Measurements from ENCODE around the gene HIBADH. TPM values are rescaled to one million over a fixed set of nuclear protein-coding genes. Genes with fewer than 3 reads are reported as not detected.
"Not testable (repeated sequence)": the region's sequence is repeated elsewhere in the genome, so short reads cannot be mapped to it uniquely, and the experiment has no call there.

The HIBADH gene
- polyA plus RNA-seq, 2 donors = 5.5 to 11.4 TPM

DNA sequence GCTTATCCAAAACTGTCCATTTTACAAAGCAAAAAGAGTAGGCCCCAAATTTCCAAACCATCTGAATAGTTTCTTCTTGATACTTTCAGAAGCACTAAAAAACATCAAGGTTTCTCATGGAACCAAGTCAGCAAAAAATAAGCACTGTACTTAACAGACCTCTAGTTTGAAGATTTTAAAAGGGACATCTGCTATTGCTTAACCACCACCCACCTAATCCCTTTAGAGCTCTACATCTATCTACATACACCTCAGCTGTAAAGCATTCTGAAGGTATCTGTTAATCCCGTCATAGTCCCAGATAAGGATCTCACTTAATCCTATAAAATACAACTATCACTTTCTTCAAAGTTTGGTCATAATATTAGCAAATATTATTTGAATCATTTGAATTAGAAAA lies 72.3 kb downstream of the HIBADH start:
- 0 to 67% methylated on average over 1 of the region's 1 CpG for WGBS, 2 donors
- H3K36me3 ChIP-seq (ENCODE audit: control insufficient read depth in 2 of 2, insufficient read depth in 2 of 2, low read length in 1 of 2) = no peaks in the 10 kb centered on the region
- H3K4me1 ChIP-seq (ENCODE audit: control insufficient read depth in 2 of 2, insufficient read depth in 2 of 2, low read length in 1 of 2) = no peaks in the 10 kb centered on the region
- no peaks in the 10 kb centered on the region for H3K27me3 ChIP-seq (ENCODE audit: control insufficient read depth in 1 of 2, insufficient read depth in 2 of 2, low read length in 2 of 2)
- no peak overlapping the region for H3K27ac ChIP-seq (ENCODE audit: low read depth in 2 of 2, low read length in 1 of 2)
- no peak overlapping the region for H3K4me3 ChIP-seq (ENCODE audit: low read depth in 1 of 2, low read length in 2 of 2)
- H3K9me3 ChIP-seq (ENCODE audit: control insufficient read depth in 2 of 2, insufficient read depth in 1 of 2, low read depth in 1 of 2, low read length in 1 of 2) = no peaks in the 10 kb centered on the region

GRCh38 chr7:27587429-27587828 lies 75.3 kb downstream of the HIBADH start:
- Histone ChIP-seq H3K27ac (ENCODE audit: low read depth in 2 of 2, low read length in 1 of 2) (no peak overlapping the region), H3K9me3 (ENCODE audit: control insufficient read depth in 2 of 2, insufficient read depth in 1 of 2, low read depth in 1 of 2, low read length in 1 of 2) (no peaks in the 10 kb centered on the region), H3K4me1 (ENCODE audit: control insufficient read depth in 2 of 2, insufficient read depth in 2 of 2, low read length in 1 of 2) (no peaks in the 10 kb centered on the region), H3K27me3 (ENCODE audit: control insufficient read depth in 1 of 2, insufficient read depth in 2 of 2, low read length in 2 of 2) (no peaks in the 10 kb centered on the region), H3K4me3 (ENCODE audit: low read depth in 1 of 2, low read length in 2 of 2) (no peak overlapping the region), H3K36me3 (ENCODE audit: control insufficient read depth in 2 of 2, insufficient read depth in 2 of 2, low read length in 1 of 2) (no peaks in the 10 kb centered on the region)
- WGBS, 2 donors = 98 to 99% methylated on average over 3 of the region's 3 CpGs

- no peaks in the 10 kb centered on the region for H3K9me3 ChIP-seq (ENCODE audit: control insufficient read depth in 2 of 2, insufficient read depth in 1 of 2, low read depth in 1 of 2, low read length in 1 of 2)
- no peak overlapping the region for H3K4me3 ChIP-seq (ENCODE audit: low read depth in 1 of 2, low read length in 2 of 2)
- WGBS, 2 donors = 89 to 90% methylated on average over 8 of the region's 8 CpGs
- H3K27me3 ChIP-seq (ENCODE audit: control insufficient read depth in 1 of 2, insufficient read depth in 2 of 2, low read length in 2 of 2) = no peaks in the 10 kb centered on the region
- no peaks in the 10 kb centered on the region for H3K36me3 ChIP-seq (ENCODE audit: control insufficient read depth in 2 of 2, insufficient read depth in 2 of 2, low read length in 1 of 2)
- H3K4me1 ChIP-seq (ENCODE audit: control insufficient read depth in 2 of 2, insufficient read depth in 2 of 2, low read length in 1 of 2) = no peaks in the 10 kb centered on the region
- no peak overlapping the region for H3K27ac ChIP-seq (ENCODE audit: low read depth in 2 of 2, low read length in 1 of 2)
Observed at GRCh38 chr7:27586825-27587224, 75.9 kb downstream of the HIBADH start.

GRCh38 chr7:27585781-27586447 lies 76.8 kb downstream of the HIBADH start:
- no peak overlapping the region for H3K4me3 ChIP-seq (ENCODE audit: low read depth in 1 of 2, low read length in 2 of 2)
- no peaks in the 10 kb centered on the region for H3K27me3 ChIP-seq (ENCODE audit: control insufficient read depth in 1 of 2, insufficient read depth in 2 of 2, low read length in 2 of 2)
- no peaks in the 10 kb centered on the region for H3K36me3 ChIP-seq (ENCODE audit: control insufficient read depth in 2 of 2, insufficient read depth in 2 of 2, low read length in 1 of 2)
- no peak overlapping the region for H3K27ac ChIP-seq (ENCODE audit: low read depth in 2 of 2, low read length in 1 of 2)
- H3K4me1 ChIP-seq (ENCODE audit: control insufficient read depth in 2 of 2, insufficient read depth in 2 of 2, low read length in 1 of 2) = no peaks in the 10 kb centered on the region
- 35 to 83% methylated on average over 2 of the region's 2 CpGs for WGBS, 2 donors
- H3K9me3 ChIP-seq (ENCODE audit: control insufficient read depth in 2 of 2, insufficient read depth in 1 of 2, low read depth in 1 of 2, low read length in 1 of 2) = no peaks in the 10 kb centered on the region

DNA sequence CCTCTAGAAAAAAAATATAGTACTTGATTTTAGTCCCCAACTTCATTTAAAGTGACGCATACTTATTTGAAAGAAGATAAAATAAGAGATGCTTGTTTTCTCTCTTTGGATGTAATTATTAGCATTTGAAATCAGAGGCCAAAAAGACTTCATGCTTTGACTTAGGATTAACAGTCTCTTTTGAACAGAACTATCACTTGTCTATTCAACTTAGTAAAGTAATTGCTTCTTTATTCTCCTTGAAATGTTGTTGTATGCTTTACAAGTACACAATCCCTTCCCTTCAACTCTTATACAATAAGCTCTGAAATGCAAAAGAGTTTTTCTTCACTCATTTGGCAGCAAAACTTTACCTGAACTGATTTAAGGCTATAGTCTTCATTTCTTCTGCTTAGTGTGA lies 80.8 kb downstream of the HIBADH start:
- H3K27ac ChIP-seq (ENCODE audit: low read depth in 2 of 2, low read length in 1 of 2) = no peak overlapping the region
- H3K4me1 ChIP-seq (ENCODE audit: control insufficient read depth in 2 of 2, insufficient read depth in 2 of 2, low read length in 1 of 2) = no peaks in the 10 kb centered on the region
- no peaks in the 10 kb centered on the region for H3K27me3 ChIP-seq (ENCODE audit: control insufficient read depth in 1 of 2, insufficient read depth in 2 of 2, low read length in 2 of 2)
- 95 to 97% methylated on average over 1 of the region's 1 CpG for WGBS, 2 donors
- no peak overlapping the region for H3K4me3 ChIP-seq (ENCODE audit: low read depth in 1 of 2, low read length in 2 of 2)
- no peaks in the 10 kb centered on the region for H3K36me3 ChIP-seq (ENCODE audit: control insufficient read depth in 2 of 2, insufficient read depth in 2 of 2, low read length in 1 of 2)
- no peaks in the 10 kb centered on the region for H3K9me3 ChIP-seq (ENCODE audit: control insufficient read depth in 2 of 2, insufficient read depth in 1 of 2, low read depth in 1 of 2, low read length in 1 of 2)

DNA sequence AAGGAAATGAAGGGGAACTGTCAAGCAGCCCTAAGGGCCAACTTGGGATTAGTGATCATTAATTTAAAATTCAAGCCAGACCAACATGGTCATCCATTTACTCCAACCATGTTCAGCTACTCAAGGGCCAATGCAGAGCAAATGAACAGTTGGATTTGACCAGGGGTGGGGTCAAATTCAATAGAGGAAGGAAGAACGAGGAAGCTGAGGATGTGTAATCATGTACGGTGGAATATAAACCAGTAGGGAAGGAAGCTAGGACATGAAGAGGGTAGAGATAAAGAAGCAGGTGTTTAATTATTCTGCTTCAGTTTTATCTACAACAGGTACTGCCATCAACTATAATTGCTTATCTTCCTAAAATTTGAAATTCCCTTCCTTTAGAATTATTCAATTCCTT lies 81.6 kb downstream of the HIBADH start:
- 67 to 85% methylated on average over 2 of the region's 2 CpGs for WGBS, 2 donors
- no peak overlapping the region for H3K4me3 ChIP-seq (ENCODE audit: low read depth in 1 of 2, low read length in 2 of 2)
- no peaks in the 10 kb centered on the region for H3K4me1 ChIP-seq (ENCODE audit: control insufficient read depth in 2 of 2, insufficient read depth in 2 of 2, low read length in 1 of 2)

GRCh38 chr7:27579565-27579964 lies 83.1 kb downstream of the HIBADH start:
- H3K4me1 ChIP-seq (ENCODE audit: control insufficient read depth in 2 of 2, insufficient read depth in 2 of 2, low read length in 1 of 2) = no peaks in the 10 kb centered on the region
- no peak overlapping the region for H3K4me3 ChIP-seq (ENCODE audit: low read depth in 1 of 2, low read length in 2 of 2)
- no peaks in the 10 kb centered on the region for H3K27me3 ChIP-seq (ENCODE audit: control insufficient read depth in 1 of 2, insufficient read depth in 2 of 2, low read length in 2 of 2)
- 75 to 78% methylated on average over 3 of the region's 3 CpGs for WGBS, 2 donors
- no peaks in the 10 kb centered on the region for H3K9me3 ChIP-seq (ENCODE audit: control insufficient read depth in 2 of 2, insufficient read depth in 1 of 2, low read depth in 1 of 2, low read length in 1 of 2)
- H3K36me3 ChIP-seq (ENCODE audit: control insufficient read depth in 2 of 2, insufficient read depth in 2 of 2, low read length in 1 of 2) = no peaks in the 10 kb centered on the region
- no peak overlapping the region for H3K27ac ChIP-seq (ENCODE audit: low read depth in 2 of 2, low read length in 1 of 2)

More for the DNA sequence above, 81.6 kb downstream of the HIBADH start:
- H3K9me3 ChIP-seq (ENCODE audit: control insufficient read depth in 2 of 2, insufficient read depth in 1 of 2, low read depth in 1 of 2, low read length in 1 of 2) = no peaks in the 10 kb centered on the region
- H3K27ac ChIP-seq (ENCODE audit: low read depth in 2 of 2, low read length in 1 of 2) = no peak overlapping the region
- no peaks in the 10 kb centered on the region for H3K36me3 ChIP-seq (ENCODE audit: control insufficient read depth in 2 of 2, insufficient read depth in 2 of 2, low read length in 1 of 2)
- H3K27me3 ChIP-seq (ENCODE audit: control insufficient read depth in 1 of 2, insufficient read depth in 2 of 2, low read length in 2 of 2) = no peaks in the 10 kb centered on the region

- 88 to 93% methylated on average over 7 of the region's 7 CpGs for WGBS, 2 donors
- H3K27ac ChIP-seq (ENCODE audit: low read depth in 2 of 2, low read length in 1 of 2); H3K27me3 ChIP-seq (ENCODE audit: control insufficient read depth in 1 of 2, insufficient read depth in 2 of 2, low read length in 2 of 2); H3K9me3 ChIP-seq (ENCODE audit: control insufficient read depth in 2 of 2, insufficient read depth in 1 of 2, low read depth in 1 of 2, low read length in 1 of 2); H3K4me3 ChIP-seq (ENCODE audit: low read depth in 1 of 2, low read length in 2 of 2); H3K36me3 ChIP-seq (ENCODE audit: control insufficient read depth in 2 of 2, insufficient read depth in 2 of 2, low read length in 1 of 2); H3K4me1 ChIP-seq (ENCODE audit: control insufficient read depth in 2 of 2, insufficient read depth in 2 of 2, low read length in 1 of 2): not testable (repeated sequence)
Observed at GRCh38 chr7:27578169-27578568, 84.5 kb downstream of the HIBADH start.

GRCh38 chr7:27576360-27576944 lies 86.2 kb downstream of the HIBADH start:
- WGBS, 2 donors = 91 to 94% methylated on average over 3 of the region's 3 CpGs
- H3K4me3 ChIP-seq (ENCODE audit: low read depth in 1 of 2, low read length in 2 of 2) = no peak overlapping the region
- H3K27me3 ChIP-seq (ENCODE audit: control insufficient read depth in 1 of 2, insufficient read depth in 2 of 2, low read length in 2 of 2) = no peaks in the 10 kb centered on the region
- H3K9me3 ChIP-seq (ENCODE audit: control insufficient read depth in 2 of 2, insufficient read depth in 1 of 2, low read depth in 1 of 2, low read length in 1 of 2) = no peaks in the 10 kb centered on the region
- no peak overlapping the region for H3K27ac ChIP-seq (ENCODE audit: low read depth in 2 of 2, low read length in 1 of 2)
- no peaks in the 10 kb centered on the region for H3K4me1 ChIP-seq (ENCODE audit: control insufficient read depth in 2 of 2, insufficient read depth in 2 of 2, low read length in 1 of 2)
- no peaks in the 10 kb centered on the region for H3K36me3 ChIP-seq (ENCODE audit: control insufficient read depth in 2 of 2, insufficient read depth in 2 of 2, low read length in 1 of 2)

- H3K4me1 ChIP-seq (ENCODE audit: control insufficient read depth in 2 of 2, insufficient read depth in 2 of 2, low read length in 1 of 2) = no peaks in the 10 kb centered on the region
- H3K27me3 ChIP-seq (ENCODE audit: control insufficient read depth in 1 of 2, insufficient read depth in 2 of 2, low read length in 2 of 2) = no peaks in the 10 kb centered on the region
- H3K4me3 ChIP-seq (ENCODE audit: low read depth in 1 of 2, low read length in 2 of 2) = no peak overlapping the region
- 81 to 86% methylated on average over 3 of the region's 3 CpGs for WGBS, 2 donors
- no peaks in the 10 kb centered on the region for H3K9me3 ChIP-seq (ENCODE audit: control insufficient read depth in 2 of 2, insufficient read depth in 1 of 2, low read depth in 1 of 2, low read length in 1 of 2)
- H3K27ac ChIP-seq (ENCODE audit: low read depth in 2 of 2, low read length in 1 of 2) = no peak overlapping the region
- H3K36me3 ChIP-seq (ENCODE audit: control insufficient read depth in 2 of 2, insufficient read depth in 2 of 2, low read length in 1 of 2) = no peaks in the 10 kb centered on the region
Observed at GRCh38 chr7:27575613-27576012, 87.1 kb downstream of the HIBADH start.
